IPS-NIHi7 (cell line): ENCODE results near the gene EYA2.

ENCODE experiments used
- DNase-seq: peaks from one replicate; pipeline ENCODE4 v3.0.0; 2012; ENCODE audit warnings: mixed read lengths; ENCODE audit errors: extremely low spot score

EYA2 gene

GRCh38 chr20:47066484-47067270 is 172.0 kb downstream of the EYA2 start:
- DNase-seq = no peak

- DNase-seq = no peak
Observed at GRCh38 chr20:47067776-47068175, 173.1 kb downstream of the EYA2 start.

- DNase-seq = no peak
Observed at GRCh38 chr20:47070176-47070575, 175.5 kb downstream of the EYA2 start.

GRCh38 chr20:47071646-47072185 is 177.1 kb downstream of the EYA2 start:
- DNase-seq = no peak

- DNase-seq = no peak
Observed at GRCh38 chr20:47073766-47074475, 179.3 kb downstream of the EYA2 start.

GRCh38 chr20:47075263-47075662 is 180.6 kb downstream of the EYA2 start:
- no peak for DNase-seq

GRCh38 chr20:47079047-47079446 is 184.4 kb downstream of the EYA2 start:
- DNase-seq = no peak

GRCh38 chr20:47080365-47080764 is 185.7 kb downstream of the EYA2 start:
- no peak for DNase-seq

GRCh38 chr20:47086316-47086715 is 191.7 kb downstream of the EYA2 start:
- DNase-seq = no peak

GRCh38 chr20:47088335-47088734 is 193.7 kb downstream of the EYA2 start:
- no peak for DNase-seq

- DNase-seq = no peak
Observed at GRCh38 chr20:47089151-47089550, 194.5 kb downstream of the EYA2 start.

- DNase-seq = no peak
Observed at GRCh38 chr20:47090835-47091234, 196.2 kb downstream of the EYA2 start.

GRCh38 chr20:47093320-47093966 is 198.8 kb downstream of the EYA2 start:
- peak; percentile 5 for DNase-seq

GRCh38 chr20:47095690-47096089 is 201.0 kb downstream of the EYA2 start:
- DNase-seq = no peak

GRCh38 chr20:47097691-47098622 is 203.3 kb downstream of the EYA2 start:
- no peak for DNase-seq

GRCh38 chr20:47099093-47099492 is 204.4 kb downstream of the EYA2 start:
- no peak for DNase-seq

- DNase-seq = no peak
Observed at GRCh38 chr20:47099825-47100441, 205.3 kb downstream of the EYA2 start.

GRCh38 chr20:47102629-47103028 is 208.0 kb downstream of the EYA2 start:
- DNase-seq = no peak

GRCh38 chr20:47106786-47107185 is 212.1 kb downstream of the EYA2 start:
- DNase-seq = no peak

GRCh38 chr20:47108994-47109393 is 214.4 kb downstream of the EYA2 start:
- no peak for DNase-seq

GRCh38 chr20:47110819-47111218 is 216.2 kb downstream of the EYA2 start:
- no peak for DNase-seq
